ENCODE results near the gene KRT77.
"Not testable (repeated sequence)": the region's sequence is repeated elsewhere in the genome, so short reads cannot be mapped to it uniquely, and the experiment has no call there.

The KRT77 gene

DNA sequence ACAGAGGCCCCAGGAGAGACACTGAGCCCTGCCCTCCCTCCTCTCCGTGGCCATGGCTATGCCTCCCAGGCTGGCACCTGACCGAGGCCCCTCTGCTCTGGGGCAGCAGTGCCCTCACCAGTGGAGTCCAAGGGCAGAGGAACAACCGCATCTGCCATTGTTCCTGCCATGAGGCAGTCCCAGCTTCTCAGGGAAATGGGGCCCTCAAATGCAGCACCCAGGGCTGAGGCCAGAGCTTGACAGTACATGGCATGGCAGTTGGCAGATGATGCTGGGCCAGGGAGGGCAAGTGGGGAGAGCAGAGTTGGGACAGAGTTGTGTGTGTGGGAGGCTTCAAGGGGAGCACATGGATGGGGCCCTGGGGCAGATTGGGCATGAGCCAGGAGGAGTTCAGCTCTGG lies 21.1 kb upstream of the KRT77 start:
- DNase-seq (ENCODE audit: low read depth in 4 of 4, low spot score in 1 of 4) = no peak

DNA sequence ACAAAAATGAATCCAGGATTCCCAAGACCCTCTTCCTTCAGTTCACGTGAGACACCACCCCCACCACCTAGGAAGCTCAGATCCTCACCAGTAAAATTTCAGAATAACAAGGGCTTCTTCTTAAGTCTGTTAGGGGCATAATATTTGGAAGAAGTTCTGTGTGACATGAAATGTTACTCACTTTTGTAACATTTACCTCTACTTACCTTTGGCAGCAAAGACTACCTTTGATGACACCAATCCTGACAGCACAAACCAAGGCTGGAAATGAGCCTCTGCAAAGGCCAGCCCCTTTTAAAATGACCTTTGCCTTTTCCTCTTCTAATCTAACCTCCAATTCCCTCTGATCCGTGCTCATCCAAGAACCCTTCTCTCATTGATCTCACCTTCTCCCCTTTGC lies 19.4 kb upstream of the KRT77 start:
- DNase-seq (ENCODE audit: low read depth in 4 of 4, low spot score in 1 of 4) = no peak

- no peak for DNase-seq (ENCODE audit: low read depth in 4 of 4, low spot score in 1 of 4)
Observed at GRCh38 chr12:52721838-52722470, 18.6 kb upstream of the KRT77 start.

GRCh38 chr12:52720365-52720886 lies 17.1 kb upstream of the KRT77 start:
- DNase-seq (ENCODE audit: low read depth in 4 of 4, low spot score in 1 of 4) = no peak

- no peak for DNase-seq (ENCODE audit: low read depth in 4 of 4, low spot score in 1 of 4)
Observed at GRCh38 chr12:52716061-52716460, 12.7 kb upstream of the KRT77 start.

DNA sequence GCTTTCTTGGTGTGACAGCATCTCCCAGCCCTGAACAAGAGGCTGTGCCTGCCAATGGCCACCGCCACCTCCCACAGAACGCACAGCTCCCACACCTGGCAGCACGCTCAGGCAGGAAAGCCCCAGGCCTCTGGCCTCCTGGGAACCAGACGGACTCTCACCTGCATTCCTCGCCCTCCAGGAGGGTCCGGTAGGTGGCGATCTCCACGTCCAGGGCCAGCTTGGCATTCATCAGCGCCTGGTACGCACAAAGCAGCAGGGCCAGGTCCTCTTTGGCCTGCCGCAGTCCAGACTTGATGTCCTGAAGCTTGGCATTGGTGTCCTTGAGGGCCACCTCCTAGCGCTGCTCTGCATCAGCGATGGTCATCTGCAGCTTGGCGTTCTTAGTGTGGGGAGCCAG lies 12.1 kb upstream of the KRT77 start:
- DNase-seq (ENCODE audit: low read depth in 4 of 4, low spot score in 1 of 4) = no peak

DNA sequence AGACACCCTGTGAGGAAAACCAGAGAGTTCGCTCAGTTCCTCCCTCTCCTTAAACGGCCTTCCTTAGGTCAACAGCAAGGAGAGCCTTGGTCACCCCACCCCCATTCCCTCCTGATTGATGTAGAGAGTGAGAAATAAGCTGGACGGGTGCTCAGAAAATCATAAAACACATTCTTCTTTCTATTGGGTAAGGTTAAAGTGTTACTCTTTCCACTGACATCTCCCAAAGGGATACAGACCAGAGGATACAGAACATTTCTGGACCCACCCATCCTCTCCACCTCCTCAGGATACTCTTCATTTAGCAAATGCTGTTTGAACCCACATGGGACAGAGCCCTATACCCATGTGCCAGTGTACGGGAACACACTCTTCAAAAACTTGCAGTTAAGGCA lies 11.6 kb upstream of the KRT77 start:
- no peak for DNase-seq (ENCODE audit: low read depth in 4 of 4, low spot score in 1 of 4)

GRCh38 chr12:52713960-52714886 lies 10.9 kb upstream of the KRT77 start:
- peak in 1 of 4 experiments; percentile 17 for DNase-seq (ENCODE audit: low read depth in 4 of 4, low spot score in 1 of 4)

GRCh38 chr12:52712122-52712521 lies 8.8 kb upstream of the KRT77 start:
- DNase-seq (ENCODE audit: low read depth in 4 of 4, low spot score in 1 of 4) = not testable (repeated sequence)

- DNase-seq (ENCODE audit: low read depth in 4 of 4, low spot score in 1 of 4) = no peak
Observed at GRCh38 chr12:52710730-52711129, 7.4 kb upstream of the KRT77 start.

- DNase-seq (ENCODE audit: low read depth in 4 of 4, low spot score in 1 of 4) = no peak
Observed at GRCh38 chr12:52708010-52708409, 4.7 kb upstream of the KRT77 start.

GRCh38 chr12:52704464-52704863 lies 1.1 kb upstream of the KRT77 start:
- no peak for DNase-seq (ENCODE audit: low read depth in 4 of 4, low spot score in 1 of 4)

GRCh38 chr12:52703878-52704277 lies 554 bp upstream of the KRT77 start:
- no peak for DNase-seq (ENCODE audit: low read depth in 4 of 4, low spot score in 1 of 4)

DNA sequence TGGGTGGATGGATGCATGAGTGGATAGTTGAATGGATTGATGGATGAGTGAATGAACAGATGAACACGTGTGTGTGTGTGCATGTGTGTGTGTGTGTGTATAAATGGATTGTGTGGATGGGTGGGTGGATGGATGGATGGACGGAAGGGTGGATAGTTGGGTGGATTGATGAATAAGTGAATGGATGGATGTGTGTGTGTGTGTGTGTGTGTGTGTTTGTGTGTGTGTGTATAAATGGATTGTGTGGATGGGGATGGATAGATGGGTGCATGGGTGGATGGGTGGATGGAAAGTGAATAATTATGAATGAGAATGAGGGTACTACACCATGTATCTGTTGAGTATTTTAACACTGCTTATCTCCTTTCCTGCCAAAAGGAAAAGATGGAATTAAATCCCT lies 986 bp downstream of the KRT77 start:
- DNase-seq (ENCODE audit: low read depth in 4 of 4, low spot score in 1 of 4) = no peak

DNA sequence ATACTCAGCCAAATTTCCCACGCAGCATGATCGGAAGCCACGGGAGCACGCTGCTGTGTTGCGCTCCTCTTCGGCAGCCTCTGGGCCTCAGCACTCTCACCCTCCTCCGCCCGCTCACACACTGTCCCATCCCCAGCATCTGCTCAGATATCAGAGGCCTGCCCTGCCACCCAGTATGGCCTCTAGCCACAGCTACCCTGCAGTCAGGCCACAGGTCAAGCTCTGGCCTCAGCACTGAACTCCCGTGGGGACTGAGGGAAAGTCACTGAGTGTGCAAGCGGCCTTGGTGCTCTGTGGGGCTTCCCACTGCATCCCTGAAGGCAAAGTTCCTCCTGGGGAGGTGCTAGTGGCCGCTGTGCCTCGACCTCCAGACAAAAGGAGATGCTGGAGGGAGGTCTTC lies 2.0 kb downstream of the KRT77 start:
- no peak for DNase-seq (ENCODE audit: low read depth in 4 of 4, low spot score in 1 of 4)

- no peak for DNase-seq (ENCODE audit: low read depth in 4 of 4, low spot score in 1 of 4)
Observed at GRCh38 chr12:52699960-52700359, 3.4 kb downstream of the KRT77 start.

DNA sequence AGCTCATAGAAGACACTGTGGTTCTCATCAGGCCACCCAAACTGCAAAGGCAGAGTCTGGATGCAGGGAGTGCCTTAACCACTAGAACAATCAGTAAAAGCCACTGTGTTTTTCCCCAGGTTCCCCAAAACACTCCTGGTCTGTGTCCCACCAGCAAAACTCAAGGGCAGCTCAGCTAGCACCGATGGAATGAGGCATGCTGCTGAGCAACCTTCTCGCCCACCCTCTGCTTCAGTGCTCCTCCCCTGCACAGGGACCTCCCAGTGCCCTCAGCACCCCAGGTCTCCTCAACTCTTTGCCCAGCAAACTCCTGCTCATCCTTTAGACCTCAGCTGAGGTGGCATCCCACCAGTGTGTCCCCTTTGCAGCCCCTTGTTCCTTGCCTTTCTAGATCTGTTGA lies 4.0 kb downstream of the KRT77 start:
- no peak for DNase-seq (ENCODE audit: low read depth in 4 of 4, low spot score in 1 of 4)

DNA sequence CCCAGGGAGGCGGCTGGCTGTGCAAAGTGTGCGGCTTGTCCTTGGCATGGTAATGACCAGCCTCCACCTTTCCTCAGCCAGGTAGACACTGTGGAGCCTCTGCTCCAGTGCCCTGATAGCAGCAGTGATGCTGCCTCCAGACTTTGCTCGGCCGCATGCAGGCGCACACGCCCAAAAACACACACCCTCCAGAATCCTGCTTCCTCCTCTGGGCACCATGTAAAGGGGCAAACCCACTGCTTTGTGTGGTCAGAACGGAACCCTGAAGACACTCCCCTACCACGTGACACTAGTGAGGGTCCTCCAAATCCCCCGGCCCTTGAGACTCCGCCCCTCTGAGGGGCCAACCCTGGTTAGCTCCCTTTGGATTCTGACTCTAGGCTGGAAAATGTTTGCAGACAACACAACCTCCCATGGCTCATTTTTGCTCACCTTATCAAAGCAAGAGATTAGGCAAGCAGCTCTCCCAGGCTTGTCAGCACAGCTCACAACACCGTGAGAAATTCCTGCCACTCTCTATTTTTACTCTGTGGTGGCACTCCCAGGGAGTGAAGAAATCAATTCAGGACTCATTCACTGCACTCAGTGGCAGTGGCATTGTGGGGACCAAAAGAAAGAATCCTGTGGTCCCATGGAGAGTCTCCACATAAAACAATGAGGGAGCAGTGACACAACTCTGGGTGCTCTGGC lies 4.5 kb downstream of the KRT77 start:
- DNase-seq (ENCODE audit: low read depth in 4 of 4, low spot score in 1 of 4) = no peak

GRCh38 chr12:52697058-52697582 lies 6.2 kb downstream of the KRT77 start:
- no peak for DNase-seq (ENCODE audit: low read depth in 4 of 4, low spot score in 1 of 4)

DNA sequence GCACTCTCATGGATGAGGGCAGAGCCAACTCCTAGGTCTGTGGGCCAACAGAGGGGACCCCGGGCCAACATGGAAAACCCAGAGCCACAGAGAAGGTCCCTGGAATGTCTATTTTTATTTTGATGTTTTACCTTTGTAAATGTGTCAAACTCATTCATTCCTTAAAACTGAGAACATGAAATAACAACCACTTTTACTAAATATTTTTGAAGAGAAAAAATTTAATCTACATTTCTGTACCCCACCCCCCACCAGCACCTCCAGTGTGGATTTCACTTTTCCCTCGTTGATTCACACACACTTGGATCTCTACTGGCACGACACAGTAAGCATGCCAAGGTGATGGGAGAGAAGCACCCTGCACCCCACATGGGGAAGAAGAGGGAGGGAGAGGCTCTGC lies 6.7 kb downstream of the KRT77 start:
- DNase-seq (ENCODE audit: low read depth in 4 of 4, low spot score in 1 of 4) = no peak

GRCh38 chr12:52695039-52695438 lies 8.3 kb downstream of the KRT77 start:
- no peak for DNase-seq (ENCODE audit: low read depth in 4 of 4, low spot score in 1 of 4)

DNA sequence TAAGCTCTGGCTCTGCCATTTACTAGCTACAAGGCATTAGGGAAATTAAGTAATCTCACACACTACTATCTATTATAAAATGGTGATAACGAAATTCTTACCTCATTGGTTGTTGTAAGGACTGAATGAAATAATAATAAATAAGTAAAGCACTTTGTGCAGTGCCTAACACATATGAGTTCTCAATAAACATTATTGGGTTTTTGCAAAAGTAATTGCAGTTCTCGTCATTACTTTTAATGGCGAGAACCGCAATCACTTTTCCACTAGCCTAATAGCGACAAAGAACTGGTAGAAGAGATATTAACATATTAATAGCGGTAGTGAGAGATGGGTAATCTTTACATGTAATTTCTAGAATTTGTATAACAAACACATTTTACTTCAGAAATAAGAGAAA lies 9.2 kb downstream of the KRT77 start:
- DNase-seq (ENCODE audit: low read depth in 4 of 4, low spot score in 1 of 4) = no peak

Measured in stimulated activated CD4-positive, alpha-beta T cell treated with anti-CD3 and anti-CD28 coated beads, Interleukin-1b, Interleukin-23, amount 100 ng/mL, for 24 hours (primary cell).